Hematopoietic multipotent progenitor cell treated with erythropoietin and hydrocortisone succinate and interleukin-3 and kit ligand, for 4 days (in vitro differentiated cells): ENCODE data around the gene TMEM134.
"Not testable (repeated sequence)": the region's sequence is repeated elsewhere in the genome, so short reads cannot be mapped to it uniquely, and the experiment has no call there.

ENCODE experiments used
- DNase-seq: peaks from one replicate; pipeline ENCODE4 v3.0.0-alpha.2; 2015

Gene TMEM134

DNA sequence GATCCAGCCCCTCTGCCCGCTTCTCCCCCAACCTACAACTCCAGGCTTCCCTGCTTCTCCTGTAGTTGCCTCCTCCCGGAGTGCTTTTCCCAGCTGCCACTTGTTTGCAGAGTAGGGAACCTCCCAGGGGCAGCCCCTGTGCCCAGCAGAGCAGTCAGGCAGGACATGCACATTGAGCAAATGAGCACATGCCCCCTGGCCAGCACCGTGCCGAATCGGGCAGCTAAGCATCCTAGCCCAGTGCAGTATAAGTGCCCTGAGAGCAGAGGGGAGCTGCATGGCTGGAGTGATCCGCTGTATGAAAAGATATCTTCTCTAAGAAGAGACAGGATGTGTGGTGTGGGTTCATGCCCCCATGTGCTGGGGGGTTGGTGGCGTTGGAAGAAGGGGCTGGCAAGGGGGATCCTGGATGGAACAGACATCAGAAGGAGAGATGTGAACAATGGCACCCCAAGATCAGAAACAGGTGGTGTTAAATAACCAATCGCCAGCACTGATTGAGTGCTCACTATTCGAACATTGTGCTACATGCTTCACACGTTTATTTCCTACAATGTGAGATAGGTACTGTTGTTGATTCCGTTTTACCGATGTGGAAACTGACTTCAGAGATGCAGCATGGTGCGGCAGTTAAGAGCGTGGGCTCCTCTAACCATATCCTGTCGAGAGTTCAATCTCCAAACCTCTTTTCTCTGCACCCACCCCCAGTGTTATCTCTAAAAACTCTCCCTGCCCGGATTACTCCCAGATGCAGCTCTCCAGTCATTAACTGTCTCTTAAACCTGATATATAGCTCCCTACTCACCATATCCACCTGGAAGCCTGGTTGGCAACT is 15.0 kb upstream of the TMEM134 start:
- DNase-seq, result peak; percentile 39

DNA sequence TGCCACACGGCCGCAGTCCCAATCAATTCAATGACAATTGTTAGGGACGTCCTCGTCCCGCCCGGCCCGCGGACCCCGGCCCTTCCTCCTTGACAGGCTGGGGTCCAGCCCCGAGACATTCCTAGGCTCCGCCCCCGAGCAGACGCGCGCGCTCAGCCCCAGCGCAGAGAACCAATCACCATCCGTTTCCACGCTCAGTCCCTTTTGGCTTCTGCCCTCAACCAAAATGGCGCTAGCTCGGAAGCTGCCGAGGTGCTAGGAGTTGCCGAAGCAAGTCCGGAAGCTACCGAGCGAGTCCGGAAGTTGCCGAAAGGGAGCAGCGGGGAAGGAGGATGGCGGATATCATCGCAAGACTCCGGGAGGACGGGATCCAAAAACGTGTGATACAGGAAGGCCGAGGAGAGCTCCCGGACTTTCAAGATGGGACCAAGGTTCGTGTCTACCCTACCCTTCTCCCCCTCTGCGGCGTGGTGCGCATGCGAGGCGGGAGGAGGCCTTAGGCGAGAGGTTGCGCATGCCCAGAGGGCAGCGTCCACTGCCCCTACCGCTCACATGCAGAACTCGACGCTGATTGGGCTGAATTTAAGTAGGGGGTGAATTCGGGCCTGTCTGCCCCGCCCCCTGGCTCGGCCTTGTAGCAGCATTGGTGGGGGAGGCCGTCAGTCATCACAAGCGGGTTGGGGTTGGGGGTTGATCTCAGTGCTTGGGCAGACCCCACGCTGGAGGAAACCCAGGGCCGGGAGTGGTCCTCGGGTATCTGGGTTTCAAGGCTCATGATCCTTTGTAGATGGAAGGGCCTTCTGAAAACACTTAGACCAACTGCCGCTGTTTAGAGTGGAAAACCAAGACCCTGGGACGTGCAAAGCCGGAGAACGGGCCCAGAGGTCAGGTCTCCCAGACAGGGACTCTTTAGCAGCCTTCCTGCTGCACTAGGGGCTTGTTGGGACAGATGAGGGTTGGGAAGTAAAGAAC is 14.1 kb upstream of the TMEM134 start, which contains the start of gene AIP:
Gene AIP (plus strand): TSS at position 200 of the 972 bp plus-strand sequence. CDS start 133 bp downstream, at position 333.
- peak; percentile 99 for DNase-seq

- DNase-seq, result no peak
Measured at GRCh38 chr11:67482275-67482826, 13.3 kb upstream of the TMEM134 start.

DNA sequence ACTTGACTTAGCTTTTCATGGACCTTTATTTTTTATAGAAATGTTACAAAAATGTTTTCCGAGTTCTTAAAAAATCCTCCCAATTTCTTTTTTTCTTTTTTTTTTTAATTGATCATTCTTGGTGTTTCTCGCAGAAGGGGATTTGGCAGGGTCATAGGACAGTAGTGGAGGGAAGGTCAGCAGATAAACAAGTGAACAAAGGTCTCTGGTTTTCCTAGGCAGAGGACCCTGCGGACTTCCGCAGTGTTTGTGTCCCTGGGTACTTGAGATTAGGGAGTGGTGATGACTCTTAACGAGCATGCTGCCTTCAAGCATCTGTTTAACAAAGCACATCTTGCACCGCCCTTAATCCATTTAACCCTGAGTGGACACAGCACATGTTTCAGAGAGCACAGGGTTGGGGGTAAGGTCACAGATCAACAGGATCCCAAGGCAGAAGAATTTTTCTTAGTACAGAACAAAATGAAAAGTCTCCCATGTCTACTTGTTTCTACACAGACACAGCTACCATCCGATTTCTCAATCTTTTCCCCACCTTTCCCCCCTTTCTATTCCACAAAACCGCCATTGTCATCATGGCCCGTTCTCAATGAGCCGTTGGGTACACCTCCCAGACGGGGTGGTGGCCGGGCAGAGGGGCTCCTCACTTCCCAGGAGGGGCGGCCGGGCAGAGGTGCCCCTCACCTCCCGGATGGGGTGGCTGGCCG is 8.4 kb upstream of the TMEM134 start:
- DNase-seq, result not testable (repeated sequence)

GRCh38 chr11:67476692-67477091 is 7.6 kb upstream of the TMEM134 start:
- DNase-seq, result not testable (repeated sequence)

- no peak for DNase-seq
Measured at GRCh38 chr11:67472882-67473281, 3.8 kb upstream of the TMEM134 start.

GRCh38 chr11:67470337-67471002 is 1.4 kb upstream of the TMEM134 start:
- no peak for DNase-seq

- DNase-seq, result no peak
Measured at GRCh38 chr11:67469508-67469811, 409 bp upstream of the TMEM134 start.

- no peak for DNase-seq
Measured at GRCh38 chr11:67468456-67468758, 644 bp downstream of the TMEM134 start.

GRCh38 chr11:67468056-67468455 is 995 bp downstream of the TMEM134 start:
- no peak for DNase-seq

- DNase-seq, result no peak
Measured at GRCh38 chr11:67466962-67467771, 1.9 kb downstream of the TMEM134 start.

GRCh38 chr11:67466367-67466766 is 2.7 kb downstream of the TMEM134 start:
- no peak for DNase-seq

GRCh38 chr11:67465530-67465929 is 3.5 kb downstream of the TMEM134 start:
- not testable (repeated sequence) for DNase-seq

GRCh38 chr11:67465189-67465510 is 3.9 kb downstream of the TMEM134 start:
- no peak for DNase-seq

- peak; percentile 95 for DNase-seq
Measured at GRCh38 chr11:67464411-67465188, 4.5 kb downstream of the TMEM134 start.

DNA sequence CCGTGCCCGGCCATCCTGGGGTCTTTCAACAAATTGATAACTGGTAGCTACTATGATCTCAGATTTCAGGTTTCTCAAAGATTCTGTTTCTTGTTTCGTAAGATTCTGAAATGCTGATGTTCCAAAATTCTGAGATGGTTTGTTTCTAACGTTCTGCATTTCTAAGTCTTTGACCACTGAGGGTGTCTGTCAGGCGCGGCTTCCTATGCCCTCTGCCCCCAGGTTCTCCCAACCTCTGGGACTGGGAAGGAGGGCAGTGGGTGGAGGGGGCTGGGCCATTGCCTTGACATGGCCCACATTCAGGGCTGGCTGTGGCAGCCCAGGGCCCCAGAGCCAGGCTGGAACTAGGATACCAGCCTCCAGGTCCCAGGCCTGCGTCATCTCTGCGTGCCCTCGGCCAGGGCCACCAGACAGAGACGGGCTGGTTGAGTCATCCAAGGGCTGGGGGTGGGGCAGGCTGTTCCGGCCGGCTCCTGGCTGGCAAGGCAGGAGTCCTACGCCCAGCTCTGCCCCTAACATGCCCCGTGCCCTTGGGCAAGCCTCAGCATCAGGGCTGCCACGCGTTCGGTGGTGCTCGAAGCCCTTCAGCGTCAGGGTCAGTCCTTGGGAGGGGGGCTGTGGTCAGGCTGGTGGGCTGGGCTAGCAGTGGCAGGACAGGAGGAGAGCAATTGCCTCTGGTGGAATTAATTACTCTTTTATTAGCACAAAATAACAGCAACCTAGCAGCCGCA is 5.2 kb downstream of the TMEM134 start:
- peak; percentile 43 for DNase-seq

- no peak for DNase-seq
Measured at GRCh38 chr11:67463186-67463585, 5.9 kb downstream of the TMEM134 start.

- DNase-seq, result no peak
Measured at GRCh38 chr11:67458266-67458665, 10.8 kb downstream of the TMEM134 start.

GRCh38 chr11:67457453-67457852 is 11.6 kb downstream of the TMEM134 start:
- DNase-seq, result no peak

- DNase-seq, result no peak
Measured at GRCh38 chr11:67456068-67456705, 12.9 kb downstream of the TMEM134 start.
